GM12873 (cell line): ENCODE results near the gene PPIL1.

Experiments
- TF ChIP-seq, protein P1 (sequence below): IDR thresholded peaks from 2 replicates; pipeline ENCODE4 v1.5.1; 2012; ENCODE audit warnings: low read depth, mild to moderate bottlenecking, moderate library complexity, low read length, control low read depth; ENCODE audit not compliant: insufficient read depth; ENCODE audit errors: missing control alignments

Gene PPIL1

DNA sequence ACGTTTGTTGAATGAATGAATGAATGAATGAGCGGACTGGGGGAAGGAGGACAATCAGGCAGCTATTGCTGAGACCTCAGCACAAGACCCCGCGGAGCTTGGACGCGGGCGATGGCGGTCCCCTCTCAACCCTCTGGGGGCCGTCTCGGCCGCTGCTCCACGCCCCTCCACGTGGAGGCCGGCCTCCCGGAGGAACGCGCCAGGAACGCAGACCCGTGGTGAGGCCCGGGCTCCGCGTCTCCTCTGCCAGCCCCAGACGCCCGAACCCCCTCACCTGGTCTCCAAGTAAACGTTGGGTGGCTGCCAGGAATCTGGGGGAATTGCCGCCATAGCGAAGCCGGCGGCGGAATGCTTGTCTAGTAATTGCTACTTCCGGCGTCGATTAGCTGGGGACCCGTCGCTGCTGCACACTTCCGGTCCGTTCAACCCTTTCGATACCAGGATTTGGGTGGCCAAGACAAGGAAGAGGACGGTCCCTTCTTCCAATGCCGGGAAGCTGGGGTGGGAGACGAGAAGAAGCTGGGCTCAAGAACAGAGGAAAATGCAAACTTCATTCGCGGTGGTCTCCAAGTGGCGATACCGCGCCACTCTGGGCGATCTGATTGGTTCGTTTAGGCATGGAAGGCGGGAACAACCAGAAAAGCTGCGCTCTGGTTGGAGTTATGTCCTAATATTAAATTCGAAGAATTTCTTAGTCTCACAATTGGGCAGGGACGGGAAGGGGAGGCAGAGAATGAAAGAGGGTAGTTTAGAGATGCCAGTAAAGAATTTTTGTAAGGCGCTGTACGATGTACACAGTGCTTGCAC, at the start of gene PPIL1:
Gene PPIL1, minus strand, starts transcription at position 361 of the 807 bp plus-strand sequence. Its CDS starts 31 bp downstream, at position 330.
- TF ChIP-seq, protein P1, sequence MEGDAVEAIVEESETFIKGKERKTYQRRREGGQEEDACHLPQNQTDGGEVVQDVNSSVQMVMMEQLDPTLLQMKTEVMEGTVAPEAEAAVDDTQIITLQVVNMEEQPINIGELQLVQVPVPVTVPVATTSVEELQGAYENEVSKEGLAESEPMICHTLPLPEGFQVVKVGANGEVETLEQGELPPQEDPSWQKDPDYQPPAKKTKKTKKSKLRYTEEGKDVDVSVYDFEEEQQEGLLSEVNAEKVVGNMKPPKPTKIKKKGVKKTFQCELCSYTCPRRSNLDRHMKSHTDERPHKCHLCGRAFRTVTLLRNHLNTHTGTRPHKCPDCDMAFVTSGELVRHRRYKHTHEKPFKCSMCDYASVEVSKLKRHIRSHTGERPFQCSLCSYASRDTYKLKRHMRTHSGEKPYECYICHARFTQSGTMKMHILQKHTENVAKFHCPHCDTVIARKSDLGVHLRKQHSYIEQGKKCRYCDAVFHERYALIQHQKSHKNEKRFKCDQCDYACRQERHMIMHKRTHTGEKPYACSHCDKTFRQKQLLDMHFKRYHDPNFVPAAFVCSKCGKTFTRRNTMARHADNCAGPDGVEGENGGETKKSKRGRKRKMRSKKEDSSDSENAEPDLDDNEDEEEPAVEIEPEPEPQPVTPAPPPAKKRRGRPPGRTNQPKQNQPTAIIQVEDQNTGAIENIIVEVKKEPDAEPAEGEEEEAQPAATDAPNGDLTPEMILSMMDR: peak; percentile 20

GRCh38 chr6:36924131-36924530, 49.5 kb upstream of the PPIL1 start:
- TF ChIP-seq, protein P1: no peak

DNA sequence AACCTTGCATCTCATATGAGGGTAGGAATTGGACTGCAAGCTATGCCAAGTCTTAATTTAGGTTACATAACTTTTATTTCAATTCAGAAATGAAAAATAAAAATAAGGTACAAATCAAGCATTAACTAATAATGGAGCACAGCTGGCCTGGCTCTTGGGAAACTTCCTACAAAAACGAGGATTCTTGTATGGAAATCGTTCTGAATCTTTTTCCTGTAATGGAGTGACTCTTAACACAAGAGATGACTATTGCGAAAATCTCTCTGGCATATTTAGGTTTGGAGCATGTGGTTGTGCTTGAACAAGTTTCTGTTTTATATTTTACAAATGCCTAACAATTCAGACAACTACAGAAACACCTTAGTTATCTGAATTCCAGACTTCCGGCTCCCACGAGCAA, 45.9 kb upstream of the PPIL1 start:
- TF ChIP-seq, protein P1: no peak

- TF ChIP-seq, protein P1: no peak
Measured at GRCh38 chr6:36920049-36920448, 45.4 kb upstream of the PPIL1 start.

DNA sequence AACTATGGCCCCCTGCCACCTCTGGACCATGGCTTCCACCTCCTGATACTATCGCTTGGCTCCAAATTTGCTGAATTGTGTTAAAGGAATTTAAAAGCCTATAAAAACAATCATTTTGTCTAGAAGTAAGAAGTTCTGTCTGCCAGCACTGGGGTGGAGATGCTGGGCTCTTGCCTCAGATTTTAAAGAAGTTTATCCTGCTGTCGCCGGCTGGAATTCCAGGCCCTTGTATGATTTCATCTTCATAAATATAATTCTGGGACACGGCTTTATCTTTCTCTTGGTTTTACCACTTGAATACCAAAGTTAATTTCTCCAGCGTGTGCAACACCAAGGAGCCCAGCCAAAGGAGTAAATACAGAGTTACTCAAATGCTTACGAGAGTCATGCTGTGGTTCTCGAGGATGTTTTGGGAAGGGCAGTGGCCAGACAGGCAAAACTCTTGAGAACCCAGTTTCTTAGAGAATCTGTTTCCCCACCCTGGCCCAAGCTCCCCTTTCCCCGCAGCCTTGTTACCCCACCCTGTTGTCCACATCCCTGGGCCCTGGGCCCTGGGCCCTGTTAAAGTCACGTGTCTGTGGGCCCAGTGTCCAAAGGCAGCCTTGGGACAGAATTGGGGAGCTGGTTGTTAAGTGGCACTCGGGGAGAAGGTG, 43.1 kb upstream of the PPIL1 start:
- TF ChIP-seq, protein P1: no peak

DNA sequence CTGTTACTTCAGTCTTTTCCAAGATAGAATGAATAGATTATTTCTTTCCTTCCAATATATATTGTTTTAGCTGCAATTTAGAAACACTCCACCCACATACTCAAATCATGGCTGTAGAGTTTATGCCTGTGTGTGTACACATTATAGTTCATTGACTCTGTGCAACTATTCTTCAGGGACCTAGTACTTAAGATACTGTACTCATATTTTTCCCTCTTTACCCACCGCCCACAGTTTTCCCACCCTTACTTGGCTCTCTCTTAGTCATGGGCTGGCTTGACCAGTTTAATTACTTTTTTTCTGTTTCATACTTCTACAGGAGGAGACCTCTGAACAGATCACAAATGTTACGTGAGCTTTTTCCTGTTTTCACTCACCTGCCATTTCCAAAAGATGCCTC, 41.5 kb upstream of the PPIL1 start:
- TF ChIP-seq, protein P1: no peak

- TF ChIP-seq, protein P1: no peak
Measured at GRCh38 chr6:36915599-36915998, 41.0 kb upstream of the PPIL1 start.
